Measurements from ENCODE around the gene TEX35. TPM values are rescaled to one million over a fixed set of nuclear protein-coding genes. Genes with fewer than 3 reads are reported as not detected.

Gene TEX35
- total RNA-seq, 1 experiment from 2014 or later = not detected

DNA sequence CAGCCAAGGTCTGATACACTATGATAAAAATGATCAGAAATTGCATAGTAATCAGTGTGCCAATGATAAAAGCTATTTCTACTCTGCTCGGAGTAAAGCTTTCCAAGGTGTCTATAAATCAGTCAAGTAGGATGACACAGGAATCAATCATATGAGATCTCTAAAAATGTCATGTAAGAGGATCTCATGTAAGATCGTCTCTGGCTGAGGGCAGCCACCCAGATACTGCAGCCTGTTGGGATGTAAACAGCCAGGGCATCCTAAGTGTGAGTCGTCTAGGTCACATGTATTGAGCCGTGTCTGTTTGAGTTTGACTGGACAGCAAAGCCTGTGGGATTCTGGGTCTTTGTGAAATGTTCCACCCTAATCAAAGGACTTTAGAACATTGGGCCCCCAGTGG lies 2.8 kb upstream of the TEX35 start (continued):
- TF ChIP-seq, protein P1, sequence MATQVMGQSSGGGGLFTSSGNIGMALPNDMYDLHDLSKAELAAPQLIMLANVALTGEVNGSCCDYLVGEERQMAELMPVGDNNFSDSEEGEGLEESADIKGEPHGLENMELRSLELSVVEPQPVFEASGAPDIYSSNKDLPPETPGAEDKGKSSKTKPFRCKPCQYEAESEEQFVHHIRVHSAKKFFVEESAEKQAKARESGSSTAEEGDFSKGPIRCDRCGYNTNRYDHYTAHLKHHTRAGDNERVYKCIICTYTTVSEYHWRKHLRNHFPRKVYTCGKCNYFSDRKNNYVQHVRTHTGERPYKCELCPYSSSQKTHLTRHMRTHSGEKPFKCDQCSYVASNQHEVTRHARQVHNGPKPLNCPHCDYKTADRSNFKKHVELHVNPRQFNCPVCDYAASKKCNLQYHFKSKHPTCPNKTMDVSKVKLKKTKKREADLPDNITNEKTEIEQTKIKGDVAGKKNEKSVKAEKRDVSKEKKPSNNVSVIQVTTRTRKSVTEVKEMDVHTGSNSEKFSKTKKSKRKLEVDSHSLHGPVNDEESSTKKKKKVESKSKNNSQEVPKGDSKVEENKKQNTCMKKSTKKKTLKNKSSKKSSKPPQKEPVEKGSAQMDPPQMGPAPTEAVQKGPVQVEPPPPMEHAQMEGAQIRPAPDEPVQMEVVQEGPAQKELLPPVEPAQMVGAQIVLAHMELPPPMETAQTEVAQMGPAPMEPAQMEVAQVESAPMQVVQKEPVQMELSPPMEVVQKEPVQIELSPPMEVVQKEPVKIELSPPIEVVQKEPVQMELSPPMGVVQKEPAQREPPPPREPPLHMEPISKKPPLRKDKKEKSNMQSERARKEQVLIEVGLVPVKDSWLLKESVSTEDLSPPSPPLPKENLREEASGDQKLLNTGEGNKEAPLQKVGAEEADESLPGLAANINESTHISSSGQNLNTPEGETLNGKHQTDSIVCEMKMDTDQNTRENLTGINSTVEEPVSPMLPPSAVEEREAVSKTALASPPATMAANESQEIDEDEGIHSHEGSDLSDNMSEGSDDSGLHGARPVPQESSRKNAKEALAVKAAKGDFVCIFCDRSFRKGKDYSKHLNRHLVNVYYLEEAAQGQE (IDR thresholded peaks at IDR 0.05; ENCODE audit: low read depth) = no peak
- TF ChIP-seq RAD21 (IDR thresholded peaks at IDR 0.05; ENCODE audit: low read depth) = no peak
- no peak for TF ChIP-seq JUND (IDR thresholded peaks at IDR 0.05)
- TF ChIP-seq YY1 (IDR thresholded peaks at IDR 0.05; ENCODE audit: extremely low read depth, insufficient replicate concordance, low read depth, low read length) = no peak
- no peak for TF ChIP-seq ZFX (IDR thresholded peaks at IDR 0.05)
- TF ChIP-seq, protein P2, sequence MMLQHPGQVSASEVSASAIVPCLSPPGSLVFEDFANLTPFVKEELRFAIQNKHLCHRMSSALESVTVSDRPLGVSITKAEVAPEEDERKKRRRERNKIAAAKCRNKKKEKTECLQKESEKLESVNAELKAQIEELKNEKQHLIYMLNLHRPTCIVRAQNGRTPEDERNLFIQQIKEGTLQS (IDR thresholded peaks at IDR 0.05) = no peak
- no peak for TF ChIP-seq POLR2AphosphoS5 (IDR thresholded peaks at IDR 0.05; ENCODE audit: low read depth, low read length)

DNA sequence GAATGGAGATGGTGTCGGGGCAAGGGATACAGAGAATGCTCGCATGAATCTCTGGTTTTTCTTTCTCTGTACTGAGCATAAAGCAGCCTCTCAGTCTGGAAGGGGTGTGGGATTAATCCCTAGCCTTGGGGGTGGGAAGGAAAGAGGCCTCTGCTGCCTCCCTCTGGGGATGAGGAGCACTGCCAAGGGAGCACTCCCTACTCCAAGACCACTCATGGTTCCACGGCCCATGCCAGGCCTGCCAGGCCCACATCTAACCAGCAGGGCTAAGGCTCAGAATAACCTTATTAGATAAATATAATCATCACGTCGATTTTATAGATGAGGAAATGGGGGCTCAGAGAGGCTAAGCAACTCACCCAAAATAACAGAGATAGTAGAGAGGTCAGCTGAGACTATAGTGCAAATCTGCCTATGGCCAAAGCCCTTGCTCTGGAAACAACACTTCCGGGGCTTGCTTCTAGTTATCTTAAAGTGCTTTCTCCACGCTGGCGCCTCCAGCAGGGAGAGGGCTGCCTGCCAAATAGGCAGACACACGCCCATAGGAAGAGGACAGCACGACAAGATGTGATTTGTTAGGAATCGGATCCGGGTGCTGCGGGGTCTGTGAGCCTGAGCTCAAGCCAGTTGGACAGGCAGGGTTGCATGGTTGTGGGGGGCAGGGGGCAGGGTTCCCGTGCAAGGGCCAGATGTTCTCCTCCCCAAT lies 522 bp downstream of the TEX35 start:
- Histone ChIP-seq H3K4me1 (ENCODE audit: control insufficient read depth in 1 of 2, insufficient read depth in 2 of 2, low read length in 2 of 2) (no peaks in the 10 kb centered on the region), H4K20me1 (ENCODE audit: insufficient read depth) (no peaks in the 10 kb centered on the region), H3K9ac (ENCODE audit: low read length) (no peak overlapping the region), H3K4me3 (replicated peaks in 1 of 2; ENCODE audit: low read depth in 1 of 2, low read length in 2 of 2) (no peak overlapping the region), H3K4me2 (ENCODE audit: low read length) (no peak overlapping the region), H3K27ac (ENCODE audit: low read depth, low read length) (no peak overlapping the region), H2AFZ (ENCODE audit: low read depth, low read length, poor library complexity, severe bottlenecking) (no peak overlapping the region), H3K9me3 (ENCODE audit: control insufficient read depth in 1 of 2, insufficient read depth in 1 of 2, low read depth in 1 of 2, low read length in 2 of 2) (no peaks in the 10 kb centered on the region), H3K9me2 (ENCODE audit: insufficient read depth) (no peaks in the 10 kb centered on the region), H3K27me3 (ENCODE audit: insufficient read depth, low read length) (no peaks in the 10 kb centered on the region), H3K79me2 (ENCODE audit: insufficient read depth, low read length) (no peaks in the 10 kb centered on the region), H3K36me3 (ENCODE audit: control insufficient read depth in 1 of 2, insufficient read depth in 2 of 2, low read length in 2 of 2) (no peaks in the 10 kb centered on the region)
- TF ChIP-seq, protein P3, sequence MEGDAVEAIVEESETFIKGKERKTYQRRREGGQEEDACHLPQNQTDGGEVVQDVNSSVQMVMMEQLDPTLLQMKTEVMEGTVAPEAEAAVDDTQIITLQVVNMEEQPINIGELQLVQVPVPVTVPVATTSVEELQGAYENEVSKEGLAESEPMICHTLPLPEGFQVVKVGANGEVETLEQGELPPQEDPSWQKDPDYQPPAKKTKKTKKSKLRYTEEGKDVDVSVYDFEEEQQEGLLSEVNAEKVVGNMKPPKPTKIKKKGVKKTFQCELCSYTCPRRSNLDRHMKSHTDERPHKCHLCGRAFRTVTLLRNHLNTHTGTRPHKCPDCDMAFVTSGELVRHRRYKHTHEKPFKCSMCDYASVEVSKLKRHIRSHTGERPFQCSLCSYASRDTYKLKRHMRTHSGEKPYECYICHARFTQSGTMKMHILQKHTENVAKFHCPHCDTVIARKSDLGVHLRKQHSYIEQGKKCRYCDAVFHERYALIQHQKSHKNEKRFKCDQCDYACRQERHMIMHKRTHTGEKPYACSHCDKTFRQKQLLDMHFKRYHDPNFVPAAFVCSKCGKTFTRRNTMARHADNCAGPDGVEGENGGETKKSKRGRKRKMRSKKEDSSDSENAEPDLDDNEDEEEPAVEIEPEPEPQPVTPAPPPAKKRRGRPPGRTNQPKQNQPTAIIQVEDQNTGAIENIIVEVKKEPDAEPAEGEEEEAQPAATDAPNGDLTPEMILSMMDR (IDR thresholded peaks at IDR 0.05 in 2 of 3, conservative IDR thresholded peaks at IDR 0.05 in 1 of 3; ENCODE audit: borderline replicate concordance in 1 of 3, insufficient read depth in 1 of 3, low read depth in 2 of 3, low read length in 2 of 3) = 0 out of 6 replicates have a peak, but pooled peaks of 1 of the 3 experiments have one; percentile 19
- TF ChIP-seq, protein P2 (IDR thresholded peaks at IDR 0.05) = no peak
- DNase-seq (ENCODE audit: low read depth, low spot score) = no peak
- peak; percentile 69 for ATAC-seq
- no TSS peak for BruUV-seq (replicated peaks)
- POLR2A ChIA-PET = no interaction called here
- CTCF ChIA-PET = interaction anchor here (1.4 to 4.2 kb wide), 2 partner anchors 12 to 203 kb away, joined by 3 to 23 read pairs; no protein-coding TSS in a partner anchor
- RAD21 ChIA-PET (ENCODE audit: low non-redundant PET in 1 of 2, low total read pairs in 2 of 2, uncharacterized antibody in 2 of 2, unreplicated experiment in 2 of 2) = no interaction called here
- intact Hi-C loops (cut with micrococcal nuclease) = no loop called here
